Pulmonary artery endothelial cell (primary cell): ENCODE results near the gene FAM184A. TPM values are rescaled to one million over a fixed set of nuclear protein-coding genes. Genes with fewer than 3 reads are reported as not detected.

Experiments
- DNase-seq: peaks from one replicate; pipeline ENCODE4 v3.0.0-alpha.2; 2011; ENCODE audit warnings: low read depth, low spot score
- total RNA-seq: library from RNA; depleted of rRNA; stranded (reverse); fragments of >200 nt; gene quantifications from 2 replicates; pipeline ENCODE4 v1.2.3, GENCODE V29; 2014

Gene FAM184A
- total RNA-seq, 1 donor from 2014 or later: 0.26 TPM

GRCh38 chr6:119060255-119060907, 18.1 kb downstream of the FAM184A start:
- DNase-seq: no peak

GRCh38 chr6:119055069-119055468, 23.4 kb downstream of the FAM184A start:
- no peak for DNase-seq

- no peak for DNase-seq
These were observed 25.5 kb downstream of the FAM184A start for GRCh38 chr6:119052987-119053386.

- no peak for DNase-seq
These were observed 26.1 kb downstream of the FAM184A start for GRCh38 chr6:119052292-119052889.

- no peak for DNase-seq
These were observed 34.2 kb downstream of the FAM184A start for GRCh38 chr6:119044255-119044654.

GRCh38 chr6:119043783-119044182, 34.7 kb downstream of the FAM184A start:
- DNase-seq: no peak

- DNase-seq: no peak
These were observed 35.2 kb downstream of the FAM184A start for GRCh38 chr6:119043265-119043664.

- DNase-seq: no peak
These were observed 37.8 kb downstream of the FAM184A start for GRCh38 chr6:119040636-119041035.

GRCh38 chr6:119040229-119040628, 38.2 kb downstream of the FAM184A start:
- DNase-seq: no peak

GRCh38 chr6:119037941-119038623, 40.4 kb downstream of the FAM184A start:
- no peak for DNase-seq

- no peak for DNase-seq
These were observed 41.2 kb downstream of the FAM184A start for GRCh38 chr6:119037264-119037663.

GRCh38 chr6:119036081-119036480, 42.4 kb downstream of the FAM184A start:
- DNase-seq: no peak

- DNase-seq: no peak
These were observed 43.0 kb downstream of the FAM184A start for GRCh38 chr6:119035459-119035858.

- no peak for DNase-seq
These were observed 43.5 kb downstream of the FAM184A start for GRCh38 chr6:119034827-119035458.

- DNase-seq: no peak
These were observed 46.0 kb downstream of the FAM184A start for GRCh38 chr6:119032428-119032827.

- DNase-seq: no peak
These were observed 47.7 kb downstream of the FAM184A start for GRCh38 chr6:119030759-119031158.

GRCh38 chr6:119028091-119028490, 50.4 kb downstream of the FAM184A start:
- DNase-seq: no peak

- no peak for DNase-seq
These were observed 51.0 kb downstream of the FAM184A start for GRCh38 chr6:119027465-119027864.

- no peak for DNase-seq
These were observed 51.6 kb downstream of the FAM184A start for GRCh38 chr6:119026822-119027221.

GRCh38 chr6:119025793-119026192, 52.7 kb downstream of the FAM184A start:
- no peak for DNase-seq

- DNase-seq: no peak
These were observed 54.4 kb downstream of the FAM184A start for GRCh38 chr6:119024111-119024510.

- DNase-seq: no peak
These were observed 55.7 kb downstream of the FAM184A start for GRCh38 chr6:119022796-119023195.
